Stimulated activated CD4-positive, alpha-beta T cell treated with anti-CD3 and anti-CD28 coated beads, TNF-alpha, amount 100 ng/mL, for 24 hours (primary cell): ENCODE results near the gene SNAI1.
A peak's percentile ranks its signal among the peaks of the same experiment; 100 is the strongest.
"Not testable (repeated sequence)": the region's sequence is repeated elsewhere in the genome, so short reads cannot be mapped to it uniquely, and the experiment has no call there.

ENCODE experiments used
- DNase-seq, 3 experiments: peaks; one replicate each; pipeline ENCODE4 v3.0.0-alpha.2; 2020; ENCODE audit warnings: low read depth in 3 of 3

The SNAI1 gene

DNA sequence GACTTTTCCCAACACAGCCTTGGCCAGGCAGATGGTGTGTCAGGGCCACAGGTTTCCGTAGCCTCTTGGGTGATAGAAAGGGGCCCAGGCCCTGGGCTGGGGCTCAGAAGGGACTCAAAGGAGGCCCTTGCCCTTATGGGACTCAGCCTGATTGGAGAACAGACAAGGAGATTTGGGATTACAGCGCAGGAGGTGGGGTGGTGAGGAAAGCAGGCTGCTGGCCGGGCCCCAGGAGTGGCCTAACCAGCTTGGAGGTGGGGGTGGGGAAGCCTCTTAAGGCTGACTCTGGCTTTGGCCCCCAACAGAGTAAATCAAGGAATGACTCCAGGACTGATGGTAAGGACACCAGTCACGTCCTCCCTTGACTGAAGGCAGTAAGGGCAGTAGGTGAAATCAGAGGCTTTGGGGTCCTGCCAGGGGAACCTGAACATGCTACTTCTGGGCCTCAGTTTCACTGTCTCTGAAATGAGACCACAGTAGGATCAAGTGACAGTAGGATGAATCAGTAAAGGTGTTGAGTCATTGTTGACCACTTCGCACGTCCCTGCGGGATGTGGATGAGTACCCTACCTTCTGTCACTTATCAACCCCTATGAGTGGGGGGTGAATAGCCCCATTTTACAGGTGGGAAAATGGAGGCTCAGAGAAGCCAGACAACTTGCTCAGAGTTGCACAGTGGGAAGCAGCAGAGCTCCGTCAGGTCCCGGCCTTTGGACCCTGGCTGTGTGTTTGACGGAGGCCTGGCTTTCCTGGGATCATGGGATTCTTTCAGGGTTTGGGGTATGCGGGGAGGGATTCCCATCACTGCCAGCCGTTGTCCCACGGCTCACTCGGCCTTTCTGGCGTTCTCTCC lies 4.5 kb downstream of the SNAI1 start:
- no peak for DNase-seq

- no peak for DNase-seq
Observed at GRCh38 chr20:49987868-49988690, 5.3 kb downstream of the SNAI1 start.

DNA sequence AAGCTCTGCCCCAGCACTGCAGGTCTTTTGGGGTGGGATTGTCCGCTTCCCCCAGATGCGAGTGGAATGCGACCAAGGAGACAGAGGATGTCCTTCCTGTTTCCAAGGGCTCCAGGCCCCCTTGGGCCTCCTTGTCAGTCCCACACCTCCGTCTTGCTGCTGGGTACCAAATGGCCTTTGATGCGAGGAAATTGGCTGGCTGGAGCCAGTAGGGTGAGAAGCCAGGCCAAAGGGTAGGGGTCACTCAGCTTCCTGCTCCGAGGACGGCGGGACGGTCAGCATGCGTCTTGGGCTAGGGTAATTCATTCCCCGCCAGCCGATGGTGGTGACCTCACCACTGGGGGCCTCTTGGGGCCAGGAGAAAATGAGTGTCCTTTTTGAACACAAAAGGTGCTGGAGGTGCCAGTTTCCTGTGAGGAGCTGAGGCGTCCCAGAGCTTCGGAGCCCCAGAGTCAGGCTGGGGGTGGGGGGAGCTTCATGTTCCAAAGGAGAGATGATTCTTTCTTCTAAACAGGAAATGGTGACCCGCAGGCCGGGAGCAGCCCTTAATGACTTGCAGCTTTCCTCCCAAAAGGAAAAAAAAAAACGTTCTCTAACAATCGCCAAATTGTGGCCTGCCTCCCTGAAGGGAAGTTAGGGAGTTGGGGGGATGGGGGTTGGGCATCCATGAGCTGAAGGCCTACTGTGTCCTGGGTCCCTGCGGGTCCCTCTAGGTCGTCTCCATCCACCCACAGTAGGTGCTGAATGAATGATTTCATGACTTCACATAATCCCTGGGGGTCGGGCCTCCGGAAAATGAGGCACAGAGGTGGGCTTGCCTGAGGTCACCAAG lies 6.7 kb downstream of the SNAI1 start:
- no peak for DNase-seq

DNA sequence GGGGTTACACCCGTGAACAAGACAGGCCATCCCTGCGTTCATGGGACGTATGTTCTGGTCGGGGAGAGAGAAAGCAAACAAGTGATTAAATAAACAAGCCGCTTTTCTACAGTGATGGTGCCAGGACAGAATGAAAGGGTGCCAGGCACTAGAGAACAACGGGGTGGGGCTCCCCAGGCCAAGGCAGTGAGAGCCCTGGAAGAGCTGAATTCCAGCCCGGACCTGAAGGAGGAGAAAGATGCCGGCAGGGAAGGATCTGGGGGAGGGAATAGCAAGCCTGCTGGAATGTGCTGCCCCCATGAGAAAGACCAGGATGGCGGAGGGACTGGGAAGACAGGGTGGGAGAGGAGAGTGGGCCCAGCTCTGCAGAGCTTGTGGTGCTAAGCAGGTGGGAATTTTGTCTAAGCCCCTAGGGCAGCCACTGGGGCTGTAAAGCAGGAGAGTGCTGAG lies 7.5 kb downstream of the SNAI1 start:
- no peak for DNase-seq

DNA sequence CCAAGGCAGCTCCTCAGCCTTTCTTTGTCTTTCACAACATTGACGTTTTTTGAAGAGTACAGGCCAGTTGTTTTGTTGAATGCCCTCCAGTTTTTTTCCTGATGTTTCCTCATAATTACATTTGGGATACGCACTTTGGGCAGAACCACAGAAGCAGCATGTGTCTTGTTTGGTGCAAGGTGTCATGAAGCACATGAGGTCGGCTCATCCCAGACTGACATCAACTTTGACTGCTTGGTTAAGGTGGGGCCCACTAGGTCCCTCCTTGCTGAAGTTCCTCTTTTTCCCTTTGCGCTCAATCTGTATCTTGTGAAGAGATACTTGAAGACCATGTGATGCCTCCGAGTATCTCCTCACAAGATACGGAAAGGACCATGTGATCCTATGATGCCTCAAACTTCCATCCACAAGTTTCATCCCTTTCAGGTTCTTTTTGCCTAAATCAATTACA lies 10.5 kb downstream of the SNAI1 start:
- no peak for DNase-seq

- DNase-seq, result no peak
Observed at GRCh38 chr20:49995586-49995985, 12.8 kb downstream of the SNAI1 start.

DNA sequence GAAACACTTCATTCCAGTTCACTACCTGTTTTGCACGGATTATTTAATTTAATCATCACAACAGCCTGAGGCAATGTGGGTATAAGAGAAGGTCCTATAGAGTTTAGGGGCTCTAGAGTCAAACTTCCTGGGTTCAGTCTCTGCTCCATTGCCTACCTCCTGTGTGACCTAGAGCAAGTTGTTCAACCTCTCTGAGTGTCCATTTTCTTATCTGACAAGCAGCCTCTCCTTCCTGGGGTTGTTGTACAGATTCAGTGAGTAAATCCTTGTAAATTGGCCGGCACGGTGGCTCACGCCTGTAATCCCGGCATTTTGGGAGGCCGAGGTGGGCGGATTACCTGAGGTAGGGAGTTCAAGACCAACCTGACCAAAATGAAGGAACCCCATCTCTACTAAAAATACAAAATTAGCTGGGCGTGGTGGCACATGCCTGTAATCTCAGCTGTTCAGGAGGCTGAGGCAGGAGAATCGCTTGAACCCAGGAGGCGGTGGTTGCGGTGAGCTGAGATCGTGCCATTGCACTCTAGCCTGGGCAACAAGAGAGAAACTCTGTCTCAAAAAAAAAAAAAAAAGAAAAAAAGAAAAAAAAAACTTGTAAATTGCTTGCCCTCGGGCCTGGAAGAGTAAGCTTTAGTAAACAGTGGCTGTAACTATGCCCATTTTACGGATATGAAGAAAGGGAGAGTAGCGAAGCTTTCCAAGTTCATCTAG lies 15.9 kb downstream of the SNAI1 start:
- not testable (repeated sequence) for DNase-seq

DNA sequence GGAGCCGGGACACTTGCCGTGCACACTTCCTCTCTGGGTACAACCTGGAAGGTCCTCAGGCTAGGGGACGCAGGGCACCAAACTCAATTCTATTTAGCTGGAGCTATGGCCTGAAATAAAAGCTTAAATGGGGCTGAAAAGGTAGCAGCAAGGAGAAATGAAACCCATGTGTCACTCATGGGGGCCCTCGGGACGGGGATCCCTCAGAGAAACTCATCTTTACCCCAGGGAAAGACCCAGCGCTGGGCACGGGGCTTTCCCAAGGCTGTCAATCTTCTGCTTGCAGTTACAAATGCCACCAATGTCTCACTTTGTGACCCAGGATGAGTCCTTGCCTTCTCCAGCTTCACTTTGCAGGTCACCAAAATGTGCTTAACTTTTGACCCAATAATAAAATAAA lies 16.5 kb downstream of the SNAI1 start:
- peak in 1 of 3 experiments; percentile 43 for DNase-seq

DNA sequence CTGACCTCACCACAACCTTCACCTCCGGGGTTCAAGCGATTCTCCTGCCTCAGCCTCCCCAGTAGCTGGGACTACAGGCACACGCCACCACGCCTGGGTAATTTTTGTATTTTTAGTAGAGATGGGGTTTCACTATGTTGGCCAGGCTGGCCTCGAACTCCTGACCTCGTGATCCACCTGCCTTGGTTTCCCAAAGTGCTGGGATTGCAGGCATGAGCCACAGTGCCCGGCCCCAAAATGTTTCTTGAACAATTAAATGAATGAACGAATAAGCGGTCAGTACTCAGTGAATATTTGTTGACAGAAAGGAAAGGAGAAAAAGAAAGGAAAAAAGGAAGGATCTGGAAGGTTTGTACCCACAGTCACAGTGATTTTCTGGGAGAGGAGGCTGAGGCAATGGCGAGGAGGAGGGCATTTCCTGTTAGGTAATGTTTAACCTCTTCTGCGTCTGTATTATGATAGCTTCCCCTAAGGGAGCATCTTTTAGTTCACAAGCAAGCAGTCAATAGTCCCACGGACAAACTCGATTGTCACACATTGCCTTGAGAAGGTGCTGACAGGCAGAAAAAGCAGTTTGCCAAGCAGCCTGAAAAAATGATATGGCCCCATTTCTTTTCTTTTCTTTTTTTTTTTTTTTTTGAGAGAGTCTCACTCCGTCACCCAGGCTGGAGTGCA lies 17.9 kb downstream of the SNAI1 start:
- DNase-seq, result not testable (repeated sequence)

DNA sequence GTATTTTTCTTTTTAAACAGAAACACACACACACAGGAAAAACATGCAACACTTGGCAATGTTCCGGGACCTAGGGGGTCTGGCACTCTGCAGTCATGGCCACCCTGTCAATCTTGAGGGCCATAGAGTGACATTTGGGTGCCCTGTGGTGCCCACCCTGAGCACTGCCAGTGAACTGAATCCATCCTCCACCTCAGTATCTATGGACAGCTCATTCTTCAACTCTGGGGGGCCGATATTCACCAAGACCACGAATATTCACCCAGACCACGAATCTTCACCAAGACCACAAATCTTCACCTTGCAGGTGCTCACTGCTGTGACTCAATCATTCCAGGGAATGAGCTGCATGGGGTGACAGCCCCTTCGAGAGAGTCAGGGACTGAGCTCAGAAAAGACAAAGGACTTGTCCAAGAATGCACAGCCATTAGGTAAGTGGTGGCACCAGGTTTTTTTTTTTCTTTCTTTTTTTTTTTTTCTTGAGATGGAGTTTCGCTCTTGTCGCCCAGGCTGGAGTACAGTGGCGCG lies 19.1 kb downstream of the SNAI1 start:
- DNase-seq, result no peak

- DNase-seq, result no peak
Observed at GRCh38 chr20:50003253-50003656, 20.5 kb downstream of the SNAI1 start.

- DNase-seq, result no peak
Observed at GRCh38 chr20:50004229-50004628, 21.4 kb downstream of the SNAI1 start.

DNA sequence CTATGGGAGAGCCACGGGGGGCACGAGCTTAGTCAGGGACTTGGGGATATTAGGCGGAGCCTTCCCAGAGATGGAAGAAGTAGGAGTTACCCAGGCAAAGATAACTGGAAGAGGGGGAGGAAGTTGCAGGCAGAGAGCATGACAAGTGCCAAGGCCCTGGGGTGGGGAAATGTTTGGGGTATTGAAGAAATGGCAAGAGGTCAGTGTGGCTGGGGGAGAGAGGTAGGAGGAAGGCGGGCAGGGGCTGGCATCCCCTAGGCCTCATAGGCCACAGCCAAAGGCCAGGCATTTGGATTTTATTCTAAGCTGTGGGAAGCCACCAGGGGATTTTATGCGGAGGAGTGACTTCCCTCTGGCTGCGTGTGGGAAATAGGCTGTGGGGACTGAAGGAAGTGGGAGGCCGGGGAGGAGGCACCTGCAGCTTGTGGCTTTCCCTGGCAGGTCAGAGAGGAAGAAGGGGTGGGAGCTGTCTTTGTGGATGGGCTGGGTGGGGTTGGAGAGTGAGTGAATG lies 22.7 kb downstream of the SNAI1 start:
- DNase-seq, result no peak

GRCh38 chr20:50007369-50007768 lies 24.6 kb downstream of the SNAI1 start:
- DNase-seq, result no peak

- no peak for DNase-seq
Observed at GRCh38 chr20:50008007-50008406, 25.2 kb downstream of the SNAI1 start.

DNA sequence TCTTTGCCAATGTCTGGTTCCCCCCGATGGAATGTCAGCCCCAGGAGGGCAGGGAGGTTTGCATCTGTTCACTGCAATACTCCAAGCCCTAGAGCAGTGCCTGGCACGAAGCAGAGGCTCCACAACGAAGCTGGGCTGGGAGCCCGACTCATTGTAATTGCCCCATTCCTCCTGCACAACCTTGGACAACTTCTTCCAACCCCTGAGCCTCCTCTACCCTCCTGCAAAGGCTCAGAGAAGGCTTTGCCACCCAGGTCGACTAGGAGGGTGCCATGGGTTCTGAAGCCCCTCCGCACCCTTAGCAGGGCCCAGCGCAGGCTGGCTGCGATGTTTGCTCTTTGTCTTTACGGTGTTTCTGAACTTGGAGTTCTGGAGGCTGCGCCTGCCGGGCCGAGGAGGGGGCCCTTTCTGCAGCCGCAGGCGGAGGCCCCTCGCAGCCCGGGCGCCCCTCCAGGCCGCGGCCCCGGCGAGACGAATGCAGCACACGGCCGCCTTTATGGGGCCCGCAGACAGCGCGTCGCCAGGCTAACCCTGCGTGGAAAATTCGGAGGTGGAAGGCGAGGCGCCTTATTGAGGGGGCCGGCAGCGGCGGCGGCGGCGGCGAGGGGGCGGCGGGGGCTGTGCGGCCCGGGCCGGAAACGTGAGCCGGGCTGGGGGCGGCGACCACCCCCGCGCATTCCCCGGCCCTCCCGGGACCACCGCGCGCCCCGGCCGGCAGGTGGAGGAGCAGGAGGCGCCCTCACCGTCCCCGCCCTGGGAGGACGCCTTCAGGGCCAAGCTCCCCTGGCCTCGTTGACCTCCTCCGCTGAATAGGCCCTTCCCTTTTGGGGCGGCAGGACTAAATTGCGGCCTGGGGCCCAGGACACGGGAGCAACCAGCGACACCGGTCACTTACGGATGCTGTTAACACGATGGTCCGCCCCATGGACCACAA lies 27.0 kb downstream of the SNAI1 start:
- DNase-seq, result no peak

DNA sequence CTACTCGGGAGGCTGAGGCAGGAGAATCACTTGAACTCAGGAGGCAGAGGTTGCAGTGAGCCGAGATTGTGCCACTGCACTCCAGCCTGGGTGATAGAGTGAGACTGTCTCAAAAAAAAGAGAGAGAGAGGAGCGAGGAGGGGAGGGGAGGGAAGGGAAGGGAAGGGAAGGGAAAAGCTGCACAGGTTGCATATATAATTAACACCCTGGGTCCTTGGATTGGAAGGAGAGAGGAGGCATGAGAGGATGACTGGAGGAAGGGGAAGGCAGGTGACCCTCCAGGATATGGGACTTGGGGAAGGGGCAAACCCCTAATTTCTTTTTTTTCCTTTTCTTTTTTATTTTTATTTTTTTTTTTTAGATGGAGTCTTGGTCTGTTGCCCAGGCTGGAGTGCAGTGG lies 28.8 kb downstream of the SNAI1 start:
- DNase-seq, result not testable (repeated sequence)

DNA sequence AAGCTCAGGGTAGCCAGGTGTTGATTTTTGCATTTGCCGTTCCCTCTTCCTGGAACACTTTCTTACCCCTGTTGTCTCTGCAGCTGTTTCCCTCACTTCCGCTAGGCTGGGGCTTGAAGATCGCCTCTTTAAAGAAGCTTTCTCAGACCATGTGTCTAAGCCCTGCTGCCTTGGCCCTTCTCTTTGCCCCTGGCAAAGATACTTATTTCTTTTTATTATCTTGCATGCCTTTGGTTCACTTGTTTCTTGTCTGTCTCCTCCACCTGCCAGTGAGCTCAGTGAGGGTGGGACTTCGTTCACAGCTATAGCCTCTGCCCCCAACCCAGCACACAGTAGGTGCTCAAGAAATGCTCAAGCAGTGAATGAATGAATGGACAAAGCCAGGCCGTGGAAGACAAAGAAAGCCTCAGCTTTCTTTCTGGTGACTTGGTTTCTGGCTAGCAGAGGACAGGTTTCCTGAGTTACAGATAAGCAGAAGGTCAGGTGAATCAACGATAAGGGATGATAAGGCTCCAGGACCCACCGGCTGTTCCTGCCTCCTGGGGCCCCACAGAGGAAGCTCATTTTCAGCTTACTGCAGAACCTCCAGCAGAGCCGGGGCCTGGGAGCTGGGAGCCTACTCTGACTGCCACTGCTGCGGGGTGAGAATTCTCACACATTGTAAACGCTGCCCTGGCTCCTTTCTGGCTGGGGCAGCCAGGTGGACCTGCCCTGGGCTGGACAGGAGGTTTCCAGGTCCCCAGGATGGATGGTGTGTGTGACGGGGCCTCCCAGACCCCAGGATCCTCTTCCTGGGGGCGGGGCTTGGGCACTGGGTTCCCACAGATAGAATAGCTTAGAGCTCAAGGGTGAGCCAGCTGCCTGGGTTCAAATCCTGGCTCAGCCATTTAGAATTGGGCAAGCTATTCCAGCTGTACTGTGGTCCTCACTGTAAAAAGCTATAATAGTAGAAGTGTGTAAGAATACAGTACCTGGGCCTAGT lies 29.8 kb downstream of the SNAI1 start:
- no peak for DNase-seq
